Ovary (tissue), 3 donors: ENCODE data around the gene ST6GALNAC3.

Experiments
- CTCF ChIP-seq, 3 donors: fragments of 450-650 bp in 2 of 3; fragments of 200-600 bp in 1 of 3; IDR thresholded peaks; one replicate each; pipeline versions ENCODE4 v1.5.1 to v1.8.0; 2016 to 2022; ENCODE audit warnings: antibody characterized with exemption in 3 of 3, mild to moderate bottlenecking in 1 of 3
- POLR2A ChIP-seq: fragments of 450-650 bp; IDR thresholded peaks from one replicate; pipeline ENCODE4 v1.6.1; 2017; ENCODE audit warnings: antibody characterized with exemption, mild to moderate bottlenecking, moderate library complexity
- donor health status: DM: no; HTN: no; CAD: no.

GRCh38 chr1:76106719-76107235 is 32.2 kb downstream of the ST6GALNAC3 start:
- TF ChIP-seq CTCF (IDR thresholded peaks at IDR 0.05) = no peak
- TF ChIP-seq POLR2A = no peak
